Measurements from ENCODE around the gene NR1H2.
"Not testable (repeated sequence)": the region's sequence is repeated elsewhere in the genome, so short reads cannot be mapped to it uniquely, and the experiment has no call there.

Gene NR1H2

DNA sequence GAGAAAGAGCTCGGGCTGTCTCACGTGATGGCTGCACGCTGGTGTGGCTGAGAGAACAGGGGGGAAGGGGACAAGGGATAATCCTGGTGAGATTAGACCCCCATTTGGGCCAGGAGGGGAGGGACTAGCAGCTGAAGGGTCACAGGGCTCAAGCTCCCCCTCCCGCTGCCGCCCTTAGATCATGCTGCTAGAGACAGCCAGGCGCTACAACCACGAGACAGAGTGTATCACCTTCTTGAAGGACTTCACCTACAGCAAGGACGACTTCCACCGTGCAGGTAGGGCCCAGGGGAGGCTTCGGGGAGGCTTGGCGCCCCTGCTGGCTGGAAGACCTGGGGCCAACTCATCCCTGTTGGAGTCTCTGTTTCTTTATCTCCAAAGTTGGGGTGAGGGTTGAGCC, 3.3 kb downstream of the NR1H2 start:
- DNase-seq: no peak

DNA sequence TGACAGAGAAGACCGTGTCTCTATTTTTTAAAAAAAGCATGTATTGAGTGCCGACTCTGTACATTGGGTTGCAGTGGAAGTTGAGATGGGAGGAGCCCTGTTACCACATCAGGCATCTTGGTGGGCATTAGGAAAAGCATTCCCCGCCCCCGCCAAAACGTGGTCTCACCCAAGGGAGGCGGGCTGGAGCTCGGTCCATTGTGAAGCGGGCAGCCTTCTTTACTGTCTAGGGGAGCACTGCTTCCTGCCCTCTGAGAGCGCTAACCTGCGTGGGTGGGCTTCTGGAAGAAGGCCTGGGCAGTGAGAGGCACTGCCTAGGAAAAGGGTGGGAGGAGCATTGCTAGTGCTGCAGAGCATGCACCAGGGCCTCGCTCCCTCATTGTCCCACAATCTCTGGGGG, 3.9 kb downstream of the NR1H2 start:
- no peak for DNase-seq

DNA sequence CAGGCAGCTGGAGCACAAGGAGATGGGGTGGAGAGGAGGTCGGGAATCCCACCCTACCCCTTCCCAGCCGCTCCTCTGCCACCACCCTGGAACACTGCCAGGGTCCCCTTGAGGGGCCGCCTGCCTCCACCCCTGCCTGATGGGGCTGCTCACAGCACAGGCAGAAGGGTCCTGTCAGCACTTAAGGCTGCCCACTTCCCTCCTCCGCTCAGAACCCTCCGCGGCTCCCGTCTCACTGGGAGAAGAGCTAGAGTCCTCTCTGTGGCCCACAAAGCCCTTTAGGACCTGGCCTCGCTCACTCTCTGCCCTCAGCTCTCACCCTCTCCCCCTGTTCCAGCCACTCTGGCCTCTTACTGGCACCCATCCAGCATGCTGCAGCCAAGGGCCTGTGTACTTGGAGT, 4.5 kb downstream of the NR1H2 start:
- no peak for DNase-seq

DNA sequence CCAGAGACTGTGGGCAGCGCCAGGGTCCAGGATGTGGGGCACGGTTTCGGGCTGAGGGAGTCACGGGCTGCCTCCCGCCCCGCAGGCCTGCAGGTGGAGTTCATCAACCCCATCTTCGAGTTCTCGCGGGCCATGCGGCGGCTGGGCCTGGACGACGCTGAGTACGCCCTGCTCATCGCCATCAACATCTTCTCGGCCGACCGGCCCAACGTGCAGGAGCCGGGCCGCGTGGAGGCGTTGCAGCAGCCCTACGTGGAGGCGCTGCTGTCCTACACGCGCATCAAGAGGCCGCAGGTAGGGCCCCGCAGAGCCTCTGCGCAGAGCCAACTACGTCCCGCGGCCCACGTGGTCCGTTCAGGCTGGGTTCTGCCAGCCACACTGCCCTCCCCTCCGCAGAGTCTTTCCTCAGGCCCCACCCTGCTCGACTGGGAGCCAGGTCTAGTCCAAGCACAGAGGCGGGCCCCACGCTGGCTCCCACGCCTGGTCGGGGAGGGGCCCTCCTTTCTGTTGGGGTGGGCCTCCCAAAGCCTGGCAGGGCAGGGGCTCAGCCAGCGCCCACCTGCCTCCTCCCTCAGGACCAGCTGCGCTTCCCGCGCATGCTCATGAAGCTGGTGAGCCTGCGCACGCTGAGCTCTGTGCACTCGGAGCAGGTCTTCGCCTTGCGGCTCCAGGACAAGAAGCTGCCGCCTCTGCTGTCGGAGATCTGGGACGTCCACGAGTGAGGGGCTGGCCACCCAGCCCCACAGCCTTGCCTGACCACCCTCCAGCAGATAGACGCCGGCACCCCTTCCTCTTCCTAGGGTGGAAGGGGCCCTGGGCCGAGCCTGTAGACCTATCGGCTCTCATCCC, 5.8 kb downstream of the NR1H2 start:
- no peak for DNase-seq

DNA sequence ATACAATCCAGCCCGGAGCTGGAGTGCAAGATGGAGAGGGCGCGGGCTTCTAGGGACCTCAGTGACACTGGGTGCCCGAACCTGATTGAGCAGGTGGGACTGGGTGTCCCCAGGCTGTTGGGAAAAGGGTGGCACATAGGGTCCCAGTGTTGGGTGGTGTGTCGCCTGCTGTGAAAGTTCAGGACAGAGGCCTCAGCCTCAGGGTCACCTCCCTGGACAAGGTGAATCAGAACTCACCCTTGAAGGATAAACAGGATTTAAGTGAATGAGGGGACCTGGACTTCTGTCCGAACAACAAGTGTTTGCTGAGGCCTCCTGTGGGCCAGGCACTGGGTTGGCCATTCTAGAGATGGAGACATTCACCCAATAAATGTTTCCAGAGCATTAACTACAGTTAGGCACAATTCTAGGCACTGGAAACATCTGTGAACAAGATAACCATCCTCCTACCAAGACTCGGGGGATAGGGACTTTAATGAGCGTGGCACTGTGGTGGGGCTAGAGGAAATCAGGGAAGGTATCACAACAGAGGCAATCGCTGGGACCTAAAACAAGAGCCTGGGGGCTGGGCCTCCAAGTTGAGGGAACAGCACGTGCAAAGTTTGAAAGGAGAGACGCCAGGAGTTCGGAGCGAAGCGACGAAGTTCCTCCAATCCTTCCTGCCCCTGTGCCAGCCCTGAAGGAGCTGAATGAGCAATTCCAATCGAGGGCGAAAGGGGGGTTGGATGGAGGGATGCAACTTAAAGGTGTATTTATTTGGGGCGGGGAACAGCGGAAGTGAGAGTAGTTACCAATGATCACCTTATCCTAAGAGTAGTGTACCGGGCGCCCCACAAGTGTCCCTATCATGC, 7.0 kb downstream of the NR1H2 start:
- no peak for DNase-seq

- peak; percentile 97 for DNase-seq
Observed at GRCh38 chr19:50383852-50384684, 7.8 kb downstream of the NR1H2 start, which contains the start of gene POLD1. POLD1 (plus strand) TSS chr19:50384347; CDS start chr19:50398852, 14,505 bp downstream.

- DNase-seq: peak; percentile 50
Observed at GRCh38 chr19:50384685-50385535, 8.7 kb downstream of the NR1H2 start.

DNA sequence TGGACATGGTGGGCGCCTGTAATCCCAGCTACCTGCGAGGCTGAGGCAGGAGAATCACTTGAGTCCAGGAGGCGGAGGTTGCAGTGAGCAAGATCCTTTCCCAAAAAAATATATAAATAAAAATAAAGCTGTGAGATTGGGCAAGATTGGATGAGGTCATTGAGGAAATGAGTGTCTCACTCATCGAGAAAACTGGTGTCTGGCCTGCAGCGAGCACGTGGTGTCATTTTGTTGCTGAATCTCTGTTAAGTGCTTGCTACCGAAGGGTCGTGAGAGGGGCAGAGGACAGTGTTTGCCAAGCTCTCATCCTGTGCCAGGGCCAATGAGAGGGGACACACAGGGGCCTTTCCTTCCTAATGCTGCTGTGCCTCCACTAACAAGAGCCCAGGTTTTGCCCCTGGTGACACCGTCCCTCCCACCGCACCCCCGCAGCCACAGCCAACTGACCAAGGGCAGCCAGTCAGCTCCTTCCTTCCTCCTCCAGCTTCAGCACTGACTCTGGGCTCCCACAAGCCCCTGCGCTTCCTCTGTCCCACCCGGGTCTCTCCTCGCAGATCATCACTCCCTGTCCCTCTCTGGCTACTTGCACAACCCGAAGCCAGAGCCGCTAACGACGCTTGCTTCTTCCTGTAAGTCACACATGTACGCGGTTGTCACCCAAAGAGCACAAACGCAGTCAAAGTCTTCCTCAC, 11.1 kb downstream of the NR1H2 start:
- DNase-seq: peak; percentile 59

DNA sequence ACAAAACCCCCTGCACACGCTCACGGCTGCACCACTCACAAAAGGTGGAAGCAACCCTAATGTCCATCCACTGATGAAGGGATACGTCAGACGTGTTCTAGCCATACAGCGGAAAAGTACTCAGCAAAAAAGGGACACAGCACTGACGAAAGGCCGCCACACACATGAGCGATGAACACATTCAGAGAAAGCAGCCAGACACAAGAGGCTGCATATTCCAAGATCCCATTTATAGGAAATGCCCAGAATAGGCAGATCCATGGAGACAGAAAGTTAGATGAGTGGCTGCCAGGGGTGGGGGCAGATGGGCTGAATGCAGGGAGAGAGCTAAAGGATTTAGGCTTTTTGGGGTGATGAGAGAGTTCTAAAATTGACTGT, 11.6 kb downstream of the NR1H2 start:
- DNase-seq: no peak

GRCh38 chr19:50390295-50390694, 14.0 kb downstream of the NR1H2 start:
- DNase-seq: not testable (repeated sequence)

DNA sequence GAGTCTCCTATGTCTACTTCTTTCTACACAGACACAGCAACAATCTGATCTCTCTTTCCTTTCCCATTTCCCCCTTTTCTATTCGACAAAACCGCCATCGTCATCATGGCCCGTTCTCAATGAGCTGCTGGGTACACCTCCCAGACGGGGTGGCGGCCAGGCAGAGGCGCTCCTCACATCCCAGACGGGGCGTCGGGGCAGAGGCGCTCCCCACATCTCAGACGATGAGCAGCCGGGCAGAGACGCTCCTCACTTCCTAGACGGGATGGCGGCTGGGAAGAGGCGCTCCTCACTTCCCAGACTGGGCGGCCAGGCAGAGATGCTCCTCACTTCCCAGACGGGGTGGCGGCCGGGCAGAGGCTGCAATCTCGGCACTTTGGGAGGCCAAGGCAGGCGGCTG, 14.7 kb downstream of the NR1H2 start:
- not testable (repeated sequence) for DNase-seq

DNA sequence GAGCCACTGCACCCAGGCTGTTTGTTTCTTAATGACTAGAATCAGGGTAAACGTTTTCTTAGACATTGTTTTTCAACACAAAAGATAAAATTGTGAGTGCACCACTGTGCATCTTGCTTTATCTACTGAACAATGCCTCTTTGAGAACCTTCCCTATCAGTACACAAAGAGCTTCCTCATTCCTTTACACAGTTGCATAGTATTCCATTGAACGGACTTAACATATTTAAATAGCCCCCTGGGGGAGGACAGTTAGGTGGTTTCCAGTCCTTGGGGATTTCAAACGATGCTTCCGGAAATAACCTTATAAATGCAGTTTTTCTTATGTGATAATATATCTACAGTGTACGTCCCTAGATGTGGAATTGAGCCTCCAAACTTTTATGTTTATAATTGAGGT, 16.5 kb downstream of the NR1H2 start:
- no peak for DNase-seq

DNA sequence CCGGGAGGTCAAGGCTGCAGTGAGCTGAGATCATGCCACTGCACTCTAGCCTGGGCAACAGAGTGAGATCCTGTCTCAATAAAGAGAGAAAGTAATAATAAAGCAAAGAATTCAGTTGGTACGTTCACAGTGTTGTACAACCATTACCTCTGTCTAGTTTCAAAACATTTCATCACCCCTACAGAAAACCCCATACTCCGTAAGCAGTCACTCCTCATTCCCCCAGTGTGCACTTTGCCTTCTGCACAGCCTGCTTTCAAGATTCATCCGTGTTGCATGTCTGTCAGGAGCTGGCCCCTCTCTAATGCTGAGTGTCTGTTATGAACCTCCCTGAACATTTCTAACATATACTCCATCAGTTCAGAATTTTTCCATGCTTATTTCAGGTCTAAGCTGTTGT, 17.3 kb downstream of the NR1H2 start:
- no peak for DNase-seq

- no peak for DNase-seq
Observed at GRCh38 chr19:50394017-50394416, 17.8 kb downstream of the NR1H2 start.

- no peak for DNase-seq
Observed at GRCh38 chr19:50398675-50399367, 22.6 kb downstream of the NR1H2 start.

DNA sequence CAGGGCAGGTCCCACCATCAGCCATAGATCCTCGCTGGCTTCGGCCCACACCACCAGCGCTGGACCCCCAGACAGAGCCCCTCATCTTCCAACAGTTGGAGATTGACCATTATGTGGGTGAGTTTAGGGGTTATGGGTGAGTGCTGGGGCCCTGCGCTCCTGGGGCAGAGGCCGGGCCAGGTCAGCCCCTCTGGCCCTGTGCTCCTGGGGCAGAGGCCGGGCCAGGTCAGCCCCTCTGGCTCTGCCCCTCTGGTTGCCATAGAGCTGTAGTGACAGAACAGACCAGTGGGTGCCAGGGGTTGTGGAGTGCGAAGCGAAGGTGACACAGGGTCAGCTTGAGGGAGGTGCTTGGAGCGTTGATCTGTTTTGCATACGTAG, 23.1 kb downstream of the NR1H2 start:
- DNase-seq: no peak

GRCh38 chr19:50401605-50402450, 25.6 kb downstream of the NR1H2 start:
- DNase-seq: no peak

GRCh38 chr19:50402544-50403301, 26.5 kb downstream of the NR1H2 start:
- no peak for DNase-seq
